Uterus (tissue), 2 donors: ENCODE measurements around the gene PRR5L.

ENCODE experiments used
- CTCF ChIP-seq, 4 experiments: fragments of 200-600 bp in 2 of 4; fragments of 450-650 bp in 2 of 4; sonication (generic) in 2 of 4; IDR thresholded peaks; one replicate each; pipeline ENCODE4 v1.5.1; 2016 to 2019; ENCODE audit warnings: antibody characterized with exemption in 4 of 4, mild to moderate bottlenecking in 2 of 4, moderate library complexity in 1 of 4
- POLR2A ChIP-seq, 2 donors: fragments of 450-650 bp; IDR thresholded peaks; one replicate each; pipeline ENCODE4 v1.6.1; 2016; ENCODE audit warnings: antibody characterized with exemption in 2 of 2, mild to moderate bottlenecking in 1 of 2, moderate library complexity in 1 of 2

DNA sequence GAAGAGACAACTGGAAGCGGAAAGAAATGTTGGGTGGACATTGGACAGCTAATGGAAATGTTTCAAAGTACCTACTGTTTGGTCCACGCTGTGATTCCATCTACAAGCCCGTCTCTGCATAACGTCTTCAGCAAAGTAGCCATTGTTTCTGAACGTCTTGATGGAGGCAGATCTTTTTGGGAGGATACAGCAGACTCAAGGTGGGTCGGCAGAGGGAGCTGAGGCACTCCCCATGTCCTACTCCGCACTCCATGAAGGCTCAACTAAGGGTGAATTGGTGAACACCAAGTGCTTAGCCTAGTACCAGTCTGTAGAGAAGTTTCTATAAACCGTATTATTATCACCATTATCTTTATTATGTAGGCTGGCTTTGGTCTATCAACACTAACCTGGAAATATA, 45.8 kb downstream of the PRR5L start:
- TF ChIP-seq CTCF (IDR thresholded peaks at IDR 0.05) (no peak), POLR2A (IDR thresholded peaks at IDR 0.05) (no peak)
